Right atrium auricular region (tissue), 2 donors: Measurements from ENCODE around the gene CACFD1. TPM values are rescaled to one million over a fixed set of nuclear protein-coding genes. Genes with fewer than 3 reads are reported as not detected.

ENCODE experiments used
- DNase-seq: peaks from one replicate; pipeline ENCODE4 v3.0.0-alpha.2; 2019; ENCODE audit warnings: low spot score
- H3K27ac ChIP-seq, 2 donors: fragments of 200-600 bp; sonication (generic); 1 replicate in 1 of 2; 2 replicates in 1 of 2; pipeline ENCODE4 v1.5.1; 2016 to 2019
- H3K27me3 ChIP-seq, 2 donors: fragments of 200-600 bp; sonication (generic); one replicate each; pipeline versions ENCODE4 v1.5.1 to v1.6.0; 2017 to 2019
- H3K36me3 ChIP-seq: fragments of 200-600 bp; sonication (generic); one replicate; pipeline ENCODE4 v1.5.1; 2016
- H3K4me1 ChIP-seq, 2 donors: fragments of 200-600 bp; sonication (generic); one replicate each; pipeline versions ENCODE4 v1.5.1 to v1.6.0; 2017 to 2019
- H3K4me3 ChIP-seq, 2 donors: fragments of 200-600 bp; sonication (generic); 1 replicate in 1 of 2; 2 replicates in 1 of 2; pipeline ENCODE4 v1.5.1; 2017 to 2019; ENCODE audit warnings: mild to moderate bottlenecking in 1 of 2, moderate library complexity in 1 of 2
- H3K9me3 ChIP-seq, 2 donors: fragments of 200-600 bp; sonication (generic); one replicate each; pipeline ENCODE4 v1.5.1; 2019
- total RNA-seq, 2 donors: library from RNA; depleted of rRNA; stranded (reverse); fragments of >200 nt; gene quantifications; one replicate each; pipeline ENCODE4 v1.1.0, GENCODE V29; 2016
- TF ChIP-seq, protein P1 (sequence below), 2 donors: fragments of 200-600 bp; sonication (generic); IDR thresholded peaks; one replicate each; pipeline ENCODE4 v1.5.1; 2019; ENCODE audit warnings: antibody characterized with exemption in 2 of 2

CACFD1 gene
- total RNA-seq, 2 donors from 2014 or later: 11.9 to 12.4 TPM

DNA sequence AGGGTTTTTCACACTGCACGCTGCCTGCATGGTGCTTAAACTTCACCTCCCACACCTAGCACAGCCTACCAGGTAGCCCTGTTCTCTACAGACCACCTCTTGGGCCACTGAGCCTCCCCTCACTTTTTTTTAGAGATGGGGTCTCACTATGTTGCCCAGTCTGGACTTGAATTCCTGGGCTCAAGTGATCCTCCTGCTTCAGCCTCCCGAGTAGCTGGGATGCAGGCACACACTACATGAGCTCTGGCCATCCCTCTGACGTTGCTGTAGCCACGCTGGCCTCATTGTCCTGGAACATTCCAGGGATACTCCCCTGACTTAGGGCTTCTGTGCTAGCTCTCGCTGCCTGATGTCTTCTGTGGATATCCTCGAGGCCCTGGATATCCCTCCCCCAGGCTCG lies 7.2 kb upstream of the CACFD1 start:
- TF ChIP-seq, protein P1, sequence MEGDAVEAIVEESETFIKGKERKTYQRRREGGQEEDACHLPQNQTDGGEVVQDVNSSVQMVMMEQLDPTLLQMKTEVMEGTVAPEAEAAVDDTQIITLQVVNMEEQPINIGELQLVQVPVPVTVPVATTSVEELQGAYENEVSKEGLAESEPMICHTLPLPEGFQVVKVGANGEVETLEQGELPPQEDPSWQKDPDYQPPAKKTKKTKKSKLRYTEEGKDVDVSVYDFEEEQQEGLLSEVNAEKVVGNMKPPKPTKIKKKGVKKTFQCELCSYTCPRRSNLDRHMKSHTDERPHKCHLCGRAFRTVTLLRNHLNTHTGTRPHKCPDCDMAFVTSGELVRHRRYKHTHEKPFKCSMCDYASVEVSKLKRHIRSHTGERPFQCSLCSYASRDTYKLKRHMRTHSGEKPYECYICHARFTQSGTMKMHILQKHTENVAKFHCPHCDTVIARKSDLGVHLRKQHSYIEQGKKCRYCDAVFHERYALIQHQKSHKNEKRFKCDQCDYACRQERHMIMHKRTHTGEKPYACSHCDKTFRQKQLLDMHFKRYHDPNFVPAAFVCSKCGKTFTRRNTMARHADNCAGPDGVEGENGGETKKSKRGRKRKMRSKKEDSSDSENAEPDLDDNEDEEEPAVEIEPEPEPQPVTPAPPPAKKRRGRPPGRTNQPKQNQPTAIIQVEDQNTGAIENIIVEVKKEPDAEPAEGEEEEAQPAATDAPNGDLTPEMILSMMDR (IDR thresholded peaks at IDR 0.05): no peak
- no peaks in the 10 kb centered on the region for H3K9me3 ChIP-seq
- no peak overlapping the region for H3K4me3 ChIP-seq
- DNase-seq: no peak
- H3K27ac ChIP-seq: no peak overlapping the region
- no peaks in the 10 kb centered on the region for H3K36me3 ChIP-seq
- H3K4me1 ChIP-seq: no peaks in the 10 kb centered on the region
- H3K27me3 ChIP-seq: no peaks in the 10 kb centered on the region

GRCh38 chr9:133453651-133454050 lies 6.1 kb upstream of the CACFD1 start:
- TF ChIP-seq, protein P1 (IDR thresholded peaks at IDR 0.05): no peak
- H3K9me3 ChIP-seq: no peaks in the 10 kb centered on the region
- H3K4me3 ChIP-seq: no peak overlapping the region
- H3K27me3 ChIP-seq: no peaks in the 10 kb centered on the region
- H3K27ac ChIP-seq: no peak overlapping the region
- H3K36me3 ChIP-seq: no peaks in the 10 kb centered on the region
- peaks cover 0 to under 1% of the 10 kb centered on the region in 2 donors for H3K4me1 ChIP-seq
- DNase-seq: no peak

- Histone ChIP-seq H3K4me3 (no peak overlapping the region), H3K9me3 (no peaks in the 10 kb centered on the region), H3K36me3 (no peaks in the 10 kb centered on the region), H3K4me1 (peaks cover 0 to 7% of the 10 kb centered on the region in 2 donors), H3K27me3 (no peaks in the 10 kb centered on the region), H3K27ac (no peak overlapping the region)
- TF ChIP-seq, protein P1 (IDR thresholded peaks at IDR 0.05): no peak
- no peak for DNase-seq
These were observed 5.5 kb upstream of the CACFD1 start for GRCh38 chr9:133454325-133454724.

- no peaks in the 10 kb centered on the region for H3K27me3 ChIP-seq
- no peak for DNase-seq
- H3K9me3 ChIP-seq: no peaks in the 10 kb centered on the region
- H3K4me1 ChIP-seq: peaks cover 0 to 7% of the 10 kb centered on the region in 2 donors
- no peaks in the 10 kb centered on the region for H3K36me3 ChIP-seq
- H3K4me3 ChIP-seq: no peak overlapping the region
- H3K27ac ChIP-seq: no peak overlapping the region
- TF ChIP-seq, protein P1 (IDR thresholded peaks at IDR 0.05): no peak
These were observed 4.7 kb upstream of the CACFD1 start for GRCh38 chr9:133454943-133455673.

DNA sequence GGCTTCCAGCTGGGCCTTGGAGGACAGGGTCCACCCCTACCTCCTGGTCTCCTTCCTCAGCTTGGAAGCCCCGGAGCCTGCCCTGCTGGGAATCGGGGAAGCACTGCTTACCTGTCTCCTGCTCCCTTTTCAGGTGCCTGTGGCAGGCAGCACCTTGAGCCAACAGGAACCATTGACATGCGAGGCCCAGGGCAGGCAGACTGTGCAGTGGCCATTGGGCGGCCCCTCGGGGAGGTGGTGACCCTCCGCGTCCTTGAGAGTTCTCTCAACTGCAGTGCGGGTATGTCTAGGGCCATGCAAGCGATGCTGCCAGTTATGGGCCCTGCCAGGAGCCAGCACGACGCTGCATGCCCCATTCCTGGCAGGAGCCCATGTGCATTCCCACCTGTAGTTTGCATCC lies 3.8 kb upstream of the CACFD1 start:
- Histone ChIP-seq H3K9me3 (no peaks in the 10 kb centered on the region), H3K27ac (no peak overlapping the region), H3K27me3 (no peaks in the 10 kb centered on the region), H3K36me3 (no peaks in the 10 kb centered on the region), H3K4me1 (peaks cover 0 to 15% of the 10 kb centered on the region in 2 donors), H3K4me3 (no peak overlapping the region)
- DNase-seq: no peak
- TF ChIP-seq, protein P1 (IDR thresholded peaks at IDR 0.05): no peak

- Histone ChIP-seq H3K9me3 (no peaks in the 10 kb centered on the region), H3K4me3 (no peak overlapping the region), H3K27me3 (no peaks in the 10 kb centered on the region), H3K27ac (no peak overlapping the region), H3K36me3 (no peaks in the 10 kb centered on the region), H3K4me1 (peaks cover 0 to 19% of the 10 kb centered on the region in 2 donors)
- no peak for DNase-seq
- TF ChIP-seq, protein P1 (IDR thresholded peaks at IDR 0.05): no peak
These were observed 3.4 kb upstream of the CACFD1 start for GRCh38 chr9:133456409-133456808.
